HL-60 (cell line): ENCODE results near the gene ARHGAP24.

Source experiments
- CTCF ChIP-seq: IDR thresholded peaks from one replicate; pipeline ENCODE4 v1.5.1; 2011; ENCODE audit warnings: low read length, control low read depth, inconsistent platforms; ENCODE audit not compliant: insufficient read depth
- REST ChIP-seq: IDR thresholded peaks from 2 replicates; pipeline ENCODE4 v1.6.1; 2012; ENCODE audit warnings: low read depth; ENCODE audit not compliant: insufficient replicate concordance

- TF ChIP-seq CTCF (no peak), REST (no peak)
Measured at GRCh38 chr4:86011117-86011516, 536.2 kb downstream of the ARHGAP24 start.
